Left renal pelvis (tissue), 4 donors: ENCODE measurements around the gene CDC42BPB. TPM values are rescaled to one million over a fixed set of nuclear protein-coding genes. Genes with fewer than 3 reads are reported as not detected.

ENCODE experiments used
- DNase-seq, 4 donors: peaks; one replicate each; pipeline ENCODE4 v3.0.0-alpha.2; 2013; ENCODE audit warnings: low read depth in 4 of 4, low spot score in 3 of 4
- polyA plus RNA-seq, 4 donors: library from polyadenylated mRNA; unstranded; fragments of 120-200 nt; gene quantifications; one replicate each; pipeline ENCODE4 v1.2.1, GENCODE V29; 2013; ENCODE audit not compliant: insufficient read length in 4 of 4

CDC42BPB gene
- polyA plus RNA-seq, 4 donors, result 66.5 to 84.8 (median 74.8) TPM

DNA sequence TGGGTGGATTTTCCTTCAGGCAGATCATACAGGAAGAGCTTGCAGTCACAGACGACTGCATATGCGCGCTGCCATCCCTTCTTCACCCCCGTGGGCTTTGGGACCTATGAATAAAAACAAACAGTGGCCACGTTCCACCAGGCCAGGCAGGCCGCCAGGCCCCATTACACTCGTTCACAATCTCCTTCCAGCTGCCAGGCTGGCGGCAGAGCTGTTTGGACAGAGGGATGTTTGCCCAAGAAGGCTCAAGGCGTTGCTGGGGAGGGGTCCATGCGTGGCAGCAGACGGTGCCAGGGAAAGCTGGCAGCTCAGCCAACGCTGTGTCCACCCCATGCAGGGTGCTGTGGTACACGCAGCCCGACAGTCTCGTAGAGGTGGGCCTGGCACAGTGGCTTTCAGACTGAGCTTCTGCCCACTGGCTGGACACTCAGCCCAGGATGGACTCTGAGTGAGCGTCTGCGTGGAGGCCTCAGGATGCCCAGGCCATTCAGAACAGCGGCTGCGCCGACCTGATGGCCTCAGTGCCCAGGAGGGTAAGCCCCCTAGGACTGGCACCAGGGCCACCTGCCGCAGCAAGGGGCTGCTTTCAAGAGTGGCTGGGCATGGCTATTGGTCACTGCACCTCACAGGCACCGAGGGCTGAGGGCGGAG lies 107.4 kb downstream of the CDC42BPB start:
- DNase-seq, result no peak

DNA sequence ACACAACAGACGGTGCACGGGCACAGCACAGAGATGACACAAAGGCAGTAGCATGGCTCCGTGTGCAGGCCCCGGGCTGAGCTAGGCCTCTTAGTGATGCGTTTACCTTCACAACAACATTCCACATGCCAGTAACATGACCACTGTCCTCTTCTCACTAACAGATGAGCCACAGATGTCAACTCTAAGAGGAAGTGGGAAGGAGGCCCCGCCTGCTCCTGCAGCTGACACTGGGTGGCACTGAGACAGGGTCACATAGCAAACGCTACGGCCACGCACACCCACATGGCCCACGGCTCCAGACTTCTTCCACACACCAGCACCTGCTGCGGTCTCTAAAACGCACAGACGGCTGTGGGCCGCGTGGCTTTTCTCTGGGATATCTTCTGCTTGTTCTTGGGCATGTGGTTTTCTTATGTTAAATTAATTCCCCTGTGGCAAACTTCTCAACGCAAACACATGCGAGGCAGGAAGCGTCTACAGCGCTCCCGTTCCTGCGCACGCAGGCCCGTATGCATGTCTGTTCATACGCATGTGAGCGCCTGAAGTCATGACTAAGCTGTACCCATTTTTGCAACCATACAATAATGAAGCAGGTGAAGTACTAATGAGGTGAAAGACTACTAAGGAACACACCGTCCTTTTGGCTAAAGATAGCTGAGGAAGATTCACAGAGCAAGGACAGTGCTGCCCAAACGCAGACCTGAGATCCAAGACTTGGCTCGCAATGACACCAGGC lies 108.1 kb downstream of the CDC42BPB start:
- no peak for DNase-seq

- DNase-seq, result no peak
These were observed 108.7 kb downstream of the CDC42BPB start for GRCh38 chr14:102948698-102949061.

DNA sequence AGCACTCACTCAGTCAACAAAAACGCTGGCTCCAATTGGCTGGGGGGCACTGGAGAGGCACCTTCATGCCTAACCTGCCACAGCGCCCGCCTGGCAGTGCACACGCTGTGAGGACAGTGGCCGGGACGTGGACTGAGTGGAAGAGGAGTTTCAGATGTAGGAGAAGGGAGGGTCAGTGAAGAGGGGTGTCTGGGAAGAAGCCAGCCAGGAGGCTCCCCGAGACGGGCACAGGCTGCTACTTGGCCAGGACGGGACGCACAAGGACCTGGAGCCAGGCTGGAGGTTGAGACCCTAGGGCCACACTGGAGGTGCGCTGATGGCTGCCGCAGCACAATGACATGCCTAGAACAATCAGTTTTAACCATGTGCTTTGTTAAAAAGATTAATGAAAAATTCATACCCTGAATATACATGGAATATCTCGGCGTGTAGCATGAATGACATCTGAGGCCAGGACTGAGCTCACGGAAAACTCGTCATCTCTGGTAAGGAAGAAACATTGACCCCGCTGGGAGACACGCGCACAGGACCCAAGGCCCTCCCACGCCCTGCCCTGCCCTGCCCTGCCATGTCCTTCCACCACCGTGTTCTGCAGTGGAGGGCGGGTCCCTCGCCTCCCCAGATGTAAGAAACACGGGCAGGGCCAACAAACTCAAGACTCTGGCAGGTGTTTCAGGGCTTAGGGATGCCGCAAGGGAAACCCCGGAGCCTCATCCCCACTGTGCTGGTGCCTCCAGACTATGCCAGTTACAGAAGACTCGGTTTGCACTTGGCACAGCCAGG lies 109.8 kb downstream of the CDC42BPB start:
- no peak for DNase-seq

- no peak for DNase-seq
These were observed 111.8 kb downstream of the CDC42BPB start for GRCh38 chr14:102945346-102946130.

DNA sequence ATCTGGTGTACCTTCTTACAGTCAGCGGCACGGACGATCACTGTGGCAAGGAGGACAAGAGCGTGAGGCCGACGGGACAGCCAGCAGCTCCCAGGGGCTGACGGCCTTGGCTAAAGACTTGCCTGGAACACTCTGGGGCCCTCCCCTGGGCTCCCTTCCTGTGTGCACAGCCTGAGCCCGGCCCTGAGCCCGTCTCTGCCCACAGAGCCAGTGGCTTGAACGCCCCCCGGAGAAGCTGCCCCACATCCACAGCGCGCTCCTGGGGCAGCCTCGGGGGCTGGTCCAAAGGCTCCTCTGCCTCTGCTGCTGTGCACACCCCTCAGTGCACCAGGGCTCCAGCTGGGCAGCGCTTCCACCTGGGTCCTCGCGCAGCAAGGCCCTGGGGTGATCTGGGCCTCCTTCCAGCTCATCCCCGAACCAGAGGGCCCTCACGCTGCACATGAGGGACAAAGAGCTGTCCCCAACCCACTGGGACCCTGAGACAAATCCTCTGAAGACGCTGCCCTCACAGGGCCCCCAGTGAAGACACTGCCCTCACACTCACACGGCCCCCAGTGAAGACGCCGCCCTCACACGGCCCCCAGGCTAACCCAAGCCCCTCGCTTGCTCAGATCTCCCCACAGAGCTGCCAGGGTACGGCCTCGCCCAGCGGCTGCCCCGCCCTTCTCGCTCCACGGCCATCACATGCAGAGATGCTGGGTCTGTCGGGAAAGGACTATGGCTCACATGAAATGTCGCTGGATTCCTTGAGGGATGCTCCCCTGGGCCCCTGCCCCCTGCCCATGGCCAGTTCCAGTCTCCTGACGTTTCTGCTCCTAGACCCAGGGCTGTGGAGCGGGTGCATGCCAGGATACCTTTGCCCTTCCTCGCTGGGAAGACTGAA lies 112.7 kb downstream of the CDC42BPB start:
- no peak for DNase-seq

- DNase-seq, result no peak
These were observed 113.4 kb downstream of the CDC42BPB start for GRCh38 chr14:102943979-102944378.

GRCh38 chr14:102943454-102943853 lies 113.9 kb downstream of the CDC42BPB start:
- DNase-seq, result no peak

- no peak for DNase-seq
These were observed 115.3 kb downstream of the CDC42BPB start for GRCh38 chr14:102942069-102942468.

DNA sequence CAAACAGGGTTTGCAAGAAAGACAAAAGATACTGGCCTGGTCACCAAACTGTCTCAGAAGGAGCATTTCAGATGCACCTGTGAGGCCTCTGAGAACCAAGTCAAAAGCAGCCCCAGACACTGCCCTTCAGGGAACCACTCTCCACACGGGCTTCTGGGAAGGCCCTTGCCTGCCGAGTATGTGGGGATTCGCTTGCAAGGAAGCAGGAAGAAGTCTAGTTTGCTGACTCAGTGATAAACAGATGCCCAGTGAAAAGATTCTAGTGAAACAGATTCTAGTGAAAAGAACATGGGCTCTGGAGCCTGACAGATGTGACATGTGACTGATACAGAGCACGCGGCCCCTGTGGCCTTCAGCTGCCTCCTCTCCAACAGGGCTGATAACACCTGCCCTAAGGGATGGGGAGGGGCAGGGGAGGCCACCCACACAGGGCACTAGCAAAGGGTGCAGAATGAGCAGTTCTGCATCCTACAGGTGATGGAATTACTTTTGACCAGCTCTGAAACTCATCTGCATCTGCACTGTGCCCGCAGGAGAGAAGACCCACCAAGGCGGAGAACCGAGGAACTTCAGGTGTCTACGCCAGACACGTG lies 115.8 kb downstream of the CDC42BPB start:
- no peak for DNase-seq

DNA sequence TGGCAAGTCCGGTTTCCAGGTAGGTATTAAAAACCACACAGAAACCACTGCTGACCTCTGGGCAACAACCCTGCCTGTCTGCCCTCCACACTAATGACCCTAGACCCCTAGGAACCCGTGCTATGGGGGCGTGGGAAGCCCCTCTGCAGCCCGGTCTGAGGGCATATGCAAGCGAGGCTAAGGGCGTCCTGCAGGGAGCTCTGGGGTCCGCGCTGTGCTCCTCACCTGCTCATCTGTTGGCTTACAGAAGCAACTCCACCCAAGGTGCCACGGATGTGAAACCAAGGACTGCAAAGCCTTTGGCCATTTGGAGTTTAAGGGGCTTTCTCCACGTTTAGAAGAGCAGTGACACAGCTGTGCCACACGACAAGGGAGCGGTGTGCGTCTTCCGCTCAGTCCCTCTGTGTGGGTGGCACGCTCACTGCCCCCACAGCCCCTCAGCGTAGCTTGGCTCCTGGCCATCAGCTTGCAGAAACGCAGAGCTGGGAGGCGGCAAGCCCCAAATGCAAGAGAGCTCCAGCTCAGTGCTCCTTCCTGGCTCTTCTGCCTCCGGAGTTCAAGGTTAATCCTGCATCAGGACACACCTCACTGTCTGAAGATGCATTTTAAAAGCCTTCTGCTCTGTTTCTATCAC lies 116.5 kb downstream of the CDC42BPB start:
- no peak for DNase-seq

DNA sequence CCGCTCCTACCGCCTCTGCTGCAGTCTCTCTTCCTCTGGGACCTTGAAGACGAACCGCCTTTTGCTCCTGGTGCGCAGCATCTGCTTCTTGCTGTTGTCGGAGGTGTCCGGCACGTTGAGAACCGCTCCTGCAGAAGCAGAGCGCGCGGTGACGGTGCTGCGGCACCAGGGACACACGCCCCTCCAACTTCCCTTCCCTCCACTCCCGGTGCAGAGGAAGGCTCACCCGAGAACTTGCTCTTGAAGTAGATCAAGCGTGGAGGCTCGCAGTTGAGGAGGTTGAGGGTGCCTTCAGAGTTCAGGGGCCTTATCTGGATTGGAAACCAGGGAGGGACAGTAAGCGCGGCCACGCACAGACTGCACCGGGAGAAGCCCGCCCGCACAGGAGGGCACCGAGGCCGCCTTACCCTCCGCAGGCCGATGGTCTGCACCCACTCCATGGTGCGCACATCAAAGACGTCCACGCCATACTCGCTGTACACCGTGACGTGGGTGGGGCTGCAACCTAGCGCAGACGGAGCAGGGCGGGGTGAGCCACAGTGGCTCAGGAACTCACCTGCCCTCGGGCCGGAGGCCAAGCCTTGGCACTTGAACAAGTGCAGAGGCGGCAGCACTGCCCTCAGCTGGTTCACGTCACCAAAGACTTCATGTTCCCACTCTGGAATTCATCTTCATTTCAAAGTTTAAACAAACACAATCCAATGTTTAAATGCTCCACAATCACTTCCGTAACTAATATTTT lies 117.4 kb downstream of the CDC42BPB start:
- DNase-seq, result no peak

- DNase-seq, result no peak
These were observed 118.0 kb downstream of the CDC42BPB start for GRCh38 chr14:102939329-102939728.

DNA sequence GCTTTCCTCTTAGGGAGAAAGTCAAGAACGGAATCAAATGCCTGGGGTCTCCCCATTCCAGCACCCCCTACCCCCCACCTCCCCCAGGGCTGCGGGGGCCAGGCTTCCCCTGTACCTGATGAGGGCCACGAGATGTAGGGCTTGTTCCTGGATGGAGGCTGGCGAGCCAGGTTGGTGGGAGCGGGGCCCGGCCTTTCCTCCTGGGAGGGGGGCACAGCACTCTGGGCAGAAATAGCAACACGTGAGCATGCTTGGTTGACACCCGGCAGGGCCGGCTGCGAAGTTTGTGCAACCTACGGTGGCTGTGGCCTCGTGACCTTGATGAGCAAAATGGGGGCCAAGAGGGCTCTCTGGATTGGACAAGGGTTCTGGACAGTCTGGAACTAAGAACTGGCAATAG lies 119.2 kb downstream of the CDC42BPB start:
- no peak for DNase-seq

GRCh38 chr14:102937331-102938175 lies 119.8 kb downstream of the CDC42BPB start:
- no peak for DNase-seq

- no peak for DNase-seq
These were observed 121.6 kb downstream of the CDC42BPB start for GRCh38 chr14:102935756-102936155.

DNA sequence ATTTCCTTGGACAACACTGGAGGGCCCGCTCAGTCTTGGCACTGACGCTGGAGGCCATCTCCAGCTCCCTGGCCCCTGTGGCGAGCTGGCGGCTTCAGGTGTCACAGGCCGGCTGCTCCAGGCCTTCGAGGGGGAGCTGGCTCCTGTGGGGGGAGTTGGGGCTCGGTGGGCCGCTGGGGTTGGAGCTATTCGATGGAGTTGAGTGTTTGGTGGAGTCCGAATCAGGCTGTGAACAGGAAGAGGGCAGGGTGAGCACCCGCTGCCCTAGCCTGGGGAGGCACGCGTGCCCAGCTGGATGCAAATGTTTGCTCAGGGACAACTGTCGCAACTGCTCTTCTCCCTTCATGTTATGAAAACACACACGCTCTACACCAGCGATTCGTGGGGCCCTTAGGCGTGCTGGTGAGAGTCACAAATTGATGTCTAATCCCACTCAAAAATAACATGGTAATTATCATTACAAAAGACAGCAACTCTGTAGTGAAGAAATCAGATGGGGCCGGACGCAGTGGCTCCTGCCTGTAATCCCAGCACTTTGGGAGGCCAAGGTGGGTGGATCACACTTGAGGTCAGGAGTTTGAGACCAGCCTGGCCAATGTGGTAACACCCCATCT lies 123.6 kb downstream of the CDC42BPB start:
- no peak for DNase-seq
